CD4-positive, alpha-beta T cell treated with Interleukin-15 for 1 hour (primary cell): ENCODE results near the gene INPP4B.
"Not testable (repeated sequence)": the region's sequence is repeated elsewhere in the genome, so short reads cannot be mapped to it uniquely, and the experiment has no call there.

Experiments
- DNase-seq: peaks from one replicate; pipeline ENCODE4 v3.0.0-alpha.2; 2020

Gene INPP4B

DNA sequence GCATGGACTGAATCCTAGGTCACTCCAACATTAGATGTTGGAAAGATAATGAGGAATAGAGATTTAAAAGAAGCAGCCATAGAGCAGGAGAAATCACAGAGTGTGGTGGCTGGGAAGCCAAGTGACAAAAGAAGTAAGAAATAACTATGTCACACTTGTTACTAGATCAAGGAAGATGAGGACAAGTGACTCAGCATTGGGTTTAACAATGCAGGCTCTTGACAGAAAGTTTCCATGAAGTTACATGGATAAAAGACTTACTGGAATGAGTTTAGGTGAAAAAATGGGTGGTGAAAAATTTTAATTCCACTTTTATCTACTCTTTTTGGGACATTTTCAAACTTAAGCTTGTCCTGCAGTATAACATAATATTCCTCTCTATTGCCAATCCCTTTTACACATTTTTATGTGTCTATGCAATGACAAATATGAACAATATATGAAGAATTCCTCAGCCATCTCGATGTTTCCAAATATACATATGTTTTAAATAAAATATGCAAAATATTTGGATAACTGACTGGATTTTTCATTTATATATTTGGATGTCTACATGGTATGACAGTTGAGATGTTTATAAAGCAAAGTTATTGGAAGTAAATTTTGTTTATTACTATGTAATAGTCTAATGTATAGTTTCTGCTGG, 747.1 kb downstream of the INPP4B start:
- DNase-seq = no peak

DNA sequence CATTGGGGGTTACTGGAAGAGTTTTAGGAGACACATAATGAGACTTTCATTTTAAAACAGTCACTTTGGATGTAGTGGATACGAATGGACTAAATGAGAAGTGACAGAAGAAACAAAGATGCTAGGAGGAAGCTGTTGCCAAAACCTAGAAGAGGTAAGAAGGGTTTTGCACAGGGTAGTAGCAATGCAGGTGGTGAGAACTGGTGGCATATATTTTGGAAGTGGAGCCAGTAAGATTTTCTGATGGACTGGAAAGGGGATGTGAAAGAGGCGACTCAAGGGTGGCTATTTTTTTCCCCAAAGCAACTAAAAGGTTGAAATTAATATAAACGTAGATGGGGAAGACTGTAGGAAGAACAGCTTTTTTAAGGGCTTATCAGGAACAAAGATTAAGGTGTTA, 747.7 kb downstream of the INPP4B start:
- DNase-seq = no peak

DNA sequence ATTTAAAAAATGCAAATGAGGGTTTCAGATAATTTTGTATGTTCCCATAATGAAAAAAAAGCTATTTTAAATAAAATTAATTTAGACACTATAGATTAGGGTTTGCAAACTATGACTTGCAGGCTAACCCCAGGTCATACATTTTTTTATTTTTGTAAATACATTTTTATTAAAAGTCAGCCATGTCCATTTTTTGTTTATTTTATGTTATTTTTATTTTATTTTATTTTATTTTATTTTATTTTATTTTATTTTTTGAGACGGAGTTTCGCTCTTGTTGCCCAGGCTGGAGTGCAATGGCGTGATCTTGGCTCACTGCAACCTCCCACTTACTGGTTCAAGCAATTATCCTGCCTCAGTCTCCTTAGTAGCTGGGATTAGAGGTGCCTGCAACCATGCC, 749.1 kb downstream of the INPP4B start:
- DNase-seq = no peak

DNA sequence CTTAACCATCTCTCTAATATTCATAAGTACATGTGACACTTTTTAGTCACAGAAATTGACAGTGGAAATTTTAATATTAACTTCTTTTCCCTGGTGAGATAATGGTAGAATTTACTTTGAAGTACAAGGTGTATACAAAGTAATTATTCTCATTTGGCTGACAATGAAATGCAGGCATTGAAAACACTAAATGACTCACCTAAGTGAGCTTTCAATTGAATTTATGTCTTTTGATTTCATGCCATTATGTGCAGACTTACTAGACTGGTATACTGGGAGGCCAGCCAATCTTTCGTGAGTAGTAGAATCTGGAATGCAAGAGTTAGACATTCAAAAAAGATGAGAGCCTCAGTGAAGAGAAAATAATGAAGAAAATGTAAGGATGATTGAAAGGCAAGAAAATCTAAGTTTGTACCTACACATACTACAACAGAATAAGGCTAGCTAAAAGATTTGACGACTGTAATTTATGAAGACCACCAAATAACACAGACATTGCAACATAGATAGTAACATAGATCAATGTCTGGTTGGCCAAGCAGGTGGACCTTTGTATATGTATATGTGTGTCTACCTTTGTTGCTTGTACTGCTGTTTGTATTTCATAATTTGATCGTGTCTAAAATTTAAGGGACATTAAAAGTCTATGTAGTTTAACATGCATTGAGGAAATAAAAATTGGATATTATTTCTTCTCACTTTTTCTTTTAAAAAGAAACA, 750.1 kb downstream of the INPP4B start:
- DNase-seq = no peak

- DNase-seq = no peak
These were observed 753.2 kb downstream of the INPP4B start for GRCh38 chr4:142092941-142093340.

DNA sequence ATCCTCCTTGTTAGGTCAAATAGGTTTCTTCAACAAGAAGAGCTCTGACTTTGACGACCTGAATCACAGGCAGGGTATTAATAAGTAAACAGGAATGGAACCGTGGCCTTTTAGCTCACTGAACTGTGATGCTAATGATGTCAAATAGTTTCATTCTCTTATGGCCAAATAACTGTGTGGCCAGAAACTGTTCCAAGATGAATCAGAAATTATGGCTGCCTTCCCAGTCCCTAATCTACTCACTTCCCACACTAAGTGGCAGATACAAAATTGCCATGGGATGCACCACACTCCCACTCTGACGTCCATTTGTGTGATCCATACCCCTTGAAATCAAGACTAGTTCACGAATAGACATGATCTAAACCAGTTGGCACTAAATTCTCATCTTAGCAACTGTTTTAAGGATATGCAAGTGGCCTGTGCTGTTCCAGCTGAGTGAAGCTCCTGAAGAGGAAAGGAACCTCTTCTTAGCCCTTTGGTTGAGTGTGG, 754.4 kb downstream of the INPP4B start:
- DNase-seq = no peak

GRCh38 chr4:142091085-142091513, 755.0 kb downstream of the INPP4B start:
- DNase-seq = no peak

GRCh38 chr4:142088906-142089305, 757.2 kb downstream of the INPP4B start:
- no peak for DNase-seq

DNA sequence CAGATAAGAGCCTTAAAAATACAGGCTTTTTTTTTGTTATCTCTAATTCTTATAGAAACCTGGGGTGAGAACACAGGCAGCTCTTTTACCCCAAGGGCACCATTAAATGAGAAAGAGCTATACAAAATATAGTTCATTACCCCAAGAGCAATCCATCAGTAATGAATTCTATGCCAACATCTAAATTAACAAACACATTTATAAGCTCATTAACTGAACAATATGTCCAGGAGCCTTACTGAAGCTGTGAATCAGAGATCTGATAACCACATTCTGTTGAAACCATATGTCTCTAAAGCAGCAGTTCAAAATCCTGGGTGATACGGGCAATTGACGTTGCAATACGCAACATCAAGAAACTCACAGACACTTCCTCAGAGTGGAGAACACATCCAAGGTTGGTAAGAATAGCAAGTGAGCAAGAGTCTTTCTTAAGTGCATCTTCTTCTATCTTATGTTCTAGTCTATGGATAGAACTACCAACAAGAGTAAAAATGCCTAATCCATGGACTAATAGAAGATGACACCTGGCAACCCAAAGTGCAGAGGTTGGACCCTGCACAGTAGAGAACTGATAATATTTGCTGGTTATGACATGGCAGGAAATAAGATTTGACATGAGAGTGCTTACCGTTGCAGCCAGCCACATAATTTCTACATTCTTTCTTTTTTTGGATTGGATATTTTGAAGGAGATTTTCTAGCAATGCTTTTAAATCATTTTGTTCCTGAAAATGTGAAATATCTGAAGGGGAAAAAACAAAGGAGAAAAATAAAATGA, 760.4 kb downstream of the INPP4B start:
- DNase-seq = no peak

DNA sequence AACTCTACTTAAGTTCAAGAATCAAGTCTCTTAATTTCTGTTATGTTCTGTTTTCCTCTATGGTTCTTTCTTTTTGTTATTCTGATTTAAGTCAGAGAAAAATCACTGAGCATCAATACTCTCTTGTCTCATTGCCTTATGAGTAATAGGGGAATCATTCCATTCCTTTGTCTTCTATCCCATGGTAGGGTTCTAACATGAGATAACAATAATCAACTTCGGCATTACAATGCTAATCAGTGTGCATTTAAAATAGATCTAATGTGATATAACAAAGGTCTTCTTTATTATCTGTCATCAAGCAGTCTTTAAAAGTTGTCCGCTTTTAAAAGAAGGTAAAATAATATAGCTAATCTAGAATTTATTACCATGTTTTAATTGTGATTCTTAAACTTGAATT, 762.8 kb downstream of the INPP4B start:
- no peak for DNase-seq

- no peak for DNase-seq
These were observed 765.1 kb downstream of the INPP4B start for GRCh38 chr4:142081025-142081424.

- no peak for DNase-seq
These were observed 766.1 kb downstream of the INPP4B start for GRCh38 chr4:142079959-142080358.

DNA sequence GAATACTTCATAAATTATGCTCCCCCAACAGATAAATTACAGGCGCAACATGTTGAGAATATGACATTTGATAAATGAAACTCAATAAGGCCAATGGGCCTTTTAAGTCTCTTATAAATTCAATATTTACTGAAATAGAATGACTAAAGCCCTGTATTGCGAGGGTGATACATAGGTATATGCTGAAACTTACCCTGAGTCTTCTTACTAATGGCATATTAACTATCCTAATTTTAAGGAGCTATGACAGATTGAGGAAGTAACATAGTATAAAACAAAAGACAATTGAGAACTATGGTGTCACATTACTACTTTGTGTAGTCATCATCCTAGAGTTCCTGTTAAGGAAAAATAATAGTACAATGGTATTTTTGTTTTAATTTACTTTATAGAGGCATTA, 769.1 kb downstream of the INPP4B start:
- DNase-seq = no peak

- DNase-seq = not testable (repeated sequence)
These were observed 777.8 kb downstream of the INPP4B start for GRCh38 chr4:142068304-142068703.

- DNase-seq = not testable (repeated sequence)
These were observed 779.5 kb downstream of the INPP4B start for GRCh38 chr4:142066562-142066961.

DNA sequence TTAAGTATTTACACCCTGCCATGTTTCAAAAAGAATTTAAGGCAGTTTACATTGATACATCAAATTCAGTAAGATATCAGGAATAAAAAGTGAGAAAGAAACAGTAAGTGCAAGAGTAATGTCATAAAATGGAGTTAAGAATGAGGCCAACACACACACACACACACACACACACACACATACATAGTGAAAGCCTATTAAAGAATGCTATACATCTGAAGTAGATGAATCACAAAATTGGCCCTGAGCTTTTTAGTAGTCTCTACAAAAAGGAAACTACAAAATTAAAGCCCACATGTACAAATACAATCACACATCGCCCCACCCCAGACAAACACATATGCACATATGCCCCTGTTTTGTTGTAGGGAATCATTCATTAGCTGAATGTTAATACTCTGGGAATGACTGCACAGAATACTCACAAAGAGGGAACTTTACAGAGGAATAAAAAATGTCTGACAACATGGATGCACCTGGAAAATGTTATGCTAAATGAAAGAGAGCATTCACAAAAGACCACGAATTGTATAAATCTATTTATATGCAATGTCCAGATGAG, 780.9 kb downstream of the INPP4B start:
- no peak for DNase-seq

DNA sequence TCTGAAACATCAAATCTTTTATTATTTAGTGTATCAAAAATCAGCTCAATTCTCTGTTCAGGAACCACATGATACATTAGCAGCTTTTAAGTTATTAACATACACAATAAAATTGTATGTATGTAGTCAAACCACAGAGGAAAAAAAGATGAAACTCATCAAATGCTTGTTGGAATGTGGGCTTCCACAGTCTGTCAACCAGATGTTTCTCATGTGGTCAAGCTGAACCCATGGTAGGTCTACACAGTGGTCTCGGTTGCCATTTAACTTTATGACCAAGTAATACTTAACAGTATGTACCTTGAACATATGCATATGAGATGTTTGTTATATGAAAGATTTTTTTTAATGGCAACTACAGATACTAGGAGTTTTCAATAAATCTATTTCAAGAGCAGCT, 781.9 kb downstream of the INPP4B start:
- DNase-seq = no peak

DNA sequence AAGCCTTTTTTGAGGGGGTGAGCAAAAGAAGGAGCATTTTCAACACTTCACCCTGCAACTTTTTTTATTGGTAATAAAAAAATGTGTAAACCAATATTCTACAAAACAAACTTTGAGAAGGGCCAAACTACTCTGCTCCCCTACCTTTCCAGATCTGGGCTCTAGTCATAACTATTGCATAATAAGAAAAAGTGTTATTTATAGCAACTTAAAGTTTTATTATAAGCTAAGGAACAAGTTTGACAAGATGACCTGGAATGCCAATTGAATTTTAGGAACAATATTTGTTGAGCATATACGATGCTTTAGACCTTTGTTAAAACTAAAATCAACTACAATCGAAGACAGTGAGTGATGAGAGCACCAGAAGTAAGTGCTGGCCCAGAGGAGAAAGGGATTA, 800.1 kb downstream of the INPP4B start:
- no peak for DNase-seq

DNA sequence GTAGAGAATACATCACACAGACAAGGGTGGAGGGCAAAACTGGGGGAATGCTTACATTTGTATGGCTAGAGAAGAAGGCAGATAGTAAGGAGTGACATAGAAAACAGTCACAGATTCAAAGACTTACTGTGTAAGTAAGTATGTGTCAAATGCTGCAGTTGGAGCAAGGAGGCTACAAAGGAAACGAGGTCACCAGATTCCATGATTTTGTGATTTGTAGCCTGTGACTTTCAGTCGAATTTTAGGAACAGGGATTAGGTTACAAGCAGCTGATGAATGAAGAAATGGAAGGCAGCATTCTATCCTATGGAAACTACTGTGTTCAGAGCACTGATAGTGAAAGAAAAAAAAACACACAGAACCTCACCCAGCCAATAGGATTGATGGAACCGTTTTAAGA, 801.8 kb downstream of the INPP4B start:
- no peak for DNase-seq

GRCh38 chr4:142043509-142043908, 802.6 kb downstream of the INPP4B start:
- no peak for DNase-seq

DNA sequence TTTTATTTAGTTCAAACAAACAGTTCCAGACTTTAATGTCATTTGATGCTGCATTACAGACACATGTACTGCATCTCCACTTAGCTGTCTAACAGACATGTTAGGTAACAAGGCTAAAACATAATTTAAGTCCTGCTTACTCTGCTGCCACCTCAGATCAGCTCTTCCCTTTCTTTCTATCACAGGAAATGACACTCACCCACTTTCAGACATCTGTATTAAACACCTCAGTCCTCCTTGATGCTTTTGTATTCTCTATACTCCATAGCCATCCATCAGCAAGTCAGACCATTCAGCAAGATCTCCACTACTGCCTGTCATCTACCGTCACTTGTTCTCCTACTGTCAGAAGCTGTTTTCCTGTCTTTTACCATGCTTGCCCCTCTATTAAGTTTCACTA, 804.3 kb downstream of the INPP4B start:
- DNase-seq = no peak

DNA sequence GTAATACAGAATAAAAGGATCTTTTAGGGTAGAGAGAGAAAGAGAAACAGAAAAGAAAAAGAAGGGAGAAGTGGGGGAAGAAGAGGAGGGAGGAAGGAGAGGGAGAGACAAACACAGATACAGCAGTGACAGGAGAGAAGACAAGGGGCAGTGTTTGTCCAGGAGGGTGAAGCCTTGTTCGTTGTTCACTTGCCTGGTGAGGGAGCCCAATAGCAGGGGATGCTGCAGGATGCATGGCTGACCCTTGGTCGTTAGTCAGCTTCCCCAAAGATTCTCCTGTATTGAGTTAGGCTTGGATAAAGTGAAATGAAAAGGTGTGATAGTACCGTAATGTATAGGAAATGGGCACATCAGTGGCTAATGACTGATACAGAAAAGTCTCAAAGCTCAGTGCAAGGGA, 806.1 kb downstream of the INPP4B start:
- no peak for DNase-seq

DNA sequence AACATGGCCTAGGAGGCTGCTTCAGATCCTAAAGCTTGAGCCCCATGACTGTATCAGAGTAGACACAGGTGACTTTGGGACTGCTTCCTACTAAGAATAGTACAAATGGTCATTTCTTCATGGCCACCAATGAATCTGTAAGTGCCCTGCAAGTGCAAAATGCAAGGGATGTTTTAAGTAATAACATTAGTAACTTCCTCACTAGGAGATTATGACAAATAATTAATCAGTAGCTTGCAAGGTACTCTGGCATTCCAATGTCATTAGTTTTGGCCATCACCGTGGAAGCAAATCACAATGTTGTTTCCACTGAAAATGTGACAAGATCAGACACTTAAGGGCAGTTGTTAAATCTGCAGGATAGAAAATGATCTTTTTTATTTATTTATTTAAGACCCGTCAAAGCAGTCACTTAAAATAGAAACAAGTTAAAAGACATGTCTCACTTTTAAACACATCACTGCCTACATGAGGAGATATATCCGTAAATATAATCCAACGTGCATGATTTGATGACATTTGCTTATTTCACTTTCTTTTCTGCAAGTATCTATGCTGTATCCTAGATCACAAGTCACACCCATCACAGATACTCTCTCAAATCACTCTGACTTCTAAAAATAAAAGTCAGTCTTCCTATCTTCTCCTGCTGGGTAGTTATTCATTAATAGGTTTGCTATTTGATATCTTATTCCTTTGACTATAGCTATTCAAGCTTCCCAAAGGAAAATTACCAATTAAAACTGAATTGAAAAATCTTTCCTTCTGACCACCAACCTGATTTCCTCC, 809.1 kb downstream of the INPP4B start:
- DNase-seq = no peak
